Suppressor macrophage treated with lipopolysaccharide for 4 hours (primary cell): ENCODE measurements around the gene FOCAD.

ENCODE experiments used
- DNase-seq: peaks from one replicate; pipeline ENCODE4 v3.0.0-alpha.2; 2020

The FOCAD gene

DNA sequence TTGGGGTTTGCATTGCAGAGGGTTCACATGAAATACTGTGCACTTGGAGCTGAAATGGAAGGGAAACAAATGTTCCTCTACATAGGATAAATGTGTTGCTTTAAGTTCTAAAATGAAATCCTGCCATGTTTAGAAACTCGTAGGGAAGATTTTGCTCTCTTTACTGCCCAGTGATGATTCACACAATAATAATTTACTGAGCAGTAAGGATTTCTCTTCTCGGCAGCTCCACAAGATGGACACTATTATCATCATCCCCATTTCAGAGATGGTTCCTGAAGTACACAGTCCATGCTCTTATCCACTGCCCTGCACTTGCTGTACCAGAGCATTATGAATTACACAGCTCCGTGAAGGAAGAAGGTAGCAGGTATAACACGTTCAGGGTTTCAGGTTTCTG lies 343.2 kb downstream of the FOCAD start:
- no peak for DNase-seq

DNA sequence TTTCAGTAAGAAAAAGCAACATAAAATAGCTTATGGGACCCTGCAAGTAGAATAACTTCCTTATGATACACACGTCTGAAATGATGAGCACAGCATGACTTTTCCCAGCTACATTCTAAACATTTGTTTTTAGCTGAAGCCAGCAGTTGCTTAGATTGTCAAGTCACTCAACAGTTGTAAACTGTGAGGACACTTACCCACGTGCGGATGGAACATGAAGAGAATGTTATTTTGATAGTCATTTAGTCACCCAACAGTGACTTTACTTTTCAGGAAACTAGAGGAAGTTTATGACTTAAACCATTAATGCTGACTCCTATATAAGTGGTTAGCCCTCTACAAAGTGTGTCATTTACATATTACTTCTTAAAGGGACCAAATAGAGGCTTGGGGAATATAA lies 344.4 kb downstream of the FOCAD start:
- peak; percentile 89 for DNase-seq

DNA sequence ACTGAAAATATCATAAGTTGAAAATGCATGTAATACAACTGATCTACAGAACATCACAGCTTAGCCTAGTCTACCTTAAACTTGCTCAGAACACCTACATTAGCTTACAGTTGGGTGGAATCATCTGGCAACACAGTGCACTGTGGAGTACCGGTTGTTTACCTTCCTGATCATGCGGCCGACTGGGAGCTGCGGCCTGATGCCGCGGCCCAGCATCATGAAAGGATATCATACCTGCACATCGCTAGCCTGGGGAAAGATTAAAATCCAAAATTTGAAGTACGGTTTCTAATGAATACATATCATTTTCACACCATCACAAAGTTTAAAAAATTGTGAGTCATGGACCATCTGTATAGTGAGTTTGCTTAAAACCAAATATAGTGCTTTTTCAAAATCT lies 345.6 kb downstream of the FOCAD start:
- no peak for DNase-seq

DNA sequence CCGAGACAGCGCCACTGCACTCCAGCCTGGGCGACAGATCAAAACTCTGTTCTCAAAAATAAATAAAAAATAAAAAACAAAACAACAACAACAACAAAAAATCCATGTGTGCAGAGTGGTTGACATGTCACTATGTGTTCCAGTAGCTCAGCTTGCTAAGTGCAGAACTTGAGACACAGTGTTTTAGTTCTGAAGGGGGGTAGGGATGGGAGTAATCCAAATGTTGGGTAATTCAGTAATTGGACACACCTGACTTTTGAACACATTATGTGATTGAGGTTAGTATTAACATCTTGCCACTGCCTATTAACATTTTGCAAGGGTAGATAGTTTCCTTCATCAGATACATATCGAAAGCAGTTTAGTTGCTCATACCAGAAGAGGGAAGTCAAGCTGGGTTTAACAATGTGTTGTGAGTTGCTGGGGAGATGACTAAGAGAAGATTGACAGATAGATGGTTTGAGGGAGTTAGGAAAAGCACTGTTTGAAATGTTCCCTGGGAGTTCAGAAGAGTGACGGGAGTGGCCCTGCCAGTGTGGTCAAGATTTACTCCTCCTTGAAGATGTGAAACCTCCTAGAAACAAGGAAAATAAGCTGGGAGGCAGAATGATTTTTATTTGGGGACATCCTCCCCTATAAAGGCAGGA lies 346.5 kb downstream of the FOCAD start:
- DNase-seq, result peak; percentile 91

DNA sequence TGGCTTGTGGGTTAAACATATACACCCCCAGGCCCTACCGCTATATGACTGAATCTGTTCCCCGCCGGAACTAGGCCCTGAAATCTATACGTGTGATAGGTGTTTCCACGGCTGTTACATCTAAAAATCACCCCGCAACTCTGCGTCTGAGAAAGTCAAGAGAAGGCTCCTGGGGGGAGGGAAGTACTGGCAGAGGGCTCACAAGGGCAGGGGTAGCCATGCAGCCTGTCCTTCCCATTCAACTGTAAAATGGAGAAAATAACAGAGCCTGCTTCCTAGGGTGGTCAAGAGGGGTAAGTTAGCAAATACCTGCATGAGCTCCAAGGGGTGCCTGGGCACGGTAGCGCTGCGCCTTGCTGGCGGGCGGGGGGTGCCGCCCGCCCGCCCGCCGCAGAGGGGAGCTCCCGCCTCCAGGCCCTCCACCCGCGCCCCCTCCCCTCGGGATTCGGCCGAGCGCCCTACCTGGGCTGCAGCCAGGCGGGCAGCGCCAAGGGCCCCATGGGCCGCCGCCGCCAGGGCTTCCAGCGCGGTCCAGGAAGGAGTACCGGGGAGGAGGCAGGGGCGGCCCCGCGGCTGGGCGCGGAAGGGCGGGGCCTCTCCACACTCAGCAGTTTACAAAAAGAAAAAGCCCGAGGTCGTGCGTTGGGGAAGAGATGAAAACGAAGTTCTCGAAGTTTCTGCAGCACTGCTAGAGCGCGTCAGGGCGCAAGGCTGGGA lies 347.2 kb downstream of the FOCAD start, which contains the start of gene HACD4:
TSS of gene HACD4 (minus strand) at position 550 of the 717 bp plus-strand sequence. CDS start at position 500, 50 bp downstream.
- DNase-seq, result peak; percentile 69

DNA sequence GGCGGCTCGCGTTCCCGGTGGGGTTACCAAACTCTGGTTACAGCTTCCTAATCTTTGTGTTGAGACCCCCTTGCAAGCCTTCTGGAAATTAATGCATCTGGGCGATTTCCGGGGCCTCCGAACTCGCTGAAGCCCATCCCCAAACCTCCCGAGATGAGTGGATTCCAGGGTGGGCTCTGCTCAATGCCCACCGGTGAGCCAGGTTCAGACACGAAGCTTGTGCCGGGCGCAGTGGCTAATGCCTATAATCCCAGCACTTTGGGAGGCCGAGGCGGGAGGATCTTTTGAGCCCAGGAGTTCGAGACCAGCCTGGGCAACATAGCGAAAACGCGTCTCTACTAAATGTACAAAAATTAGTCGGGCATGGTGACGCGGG lies 347.7 kb downstream of the FOCAD start:
- DNase-seq, result no peak

DNA sequence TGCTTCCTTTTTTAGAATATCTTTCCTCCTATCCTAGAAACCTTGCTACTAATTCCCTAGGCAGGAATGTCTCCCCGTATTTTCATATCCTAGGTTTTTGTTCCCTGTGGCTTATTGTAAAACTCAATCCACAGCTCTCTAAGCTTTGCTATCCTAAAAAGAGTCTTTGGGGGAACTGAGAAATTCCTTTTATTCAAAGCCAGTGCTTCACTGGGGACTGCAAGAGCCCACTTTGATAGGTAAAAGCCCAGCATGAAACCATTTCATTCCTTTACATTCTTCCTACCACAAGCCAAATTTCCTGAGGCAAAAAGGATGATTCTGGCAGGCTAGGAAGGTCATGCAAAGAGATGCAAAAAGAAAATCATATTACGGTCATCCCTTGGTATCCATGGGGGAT lies 353.2 kb downstream of the FOCAD start:
- no peak for DNase-seq

DNA sequence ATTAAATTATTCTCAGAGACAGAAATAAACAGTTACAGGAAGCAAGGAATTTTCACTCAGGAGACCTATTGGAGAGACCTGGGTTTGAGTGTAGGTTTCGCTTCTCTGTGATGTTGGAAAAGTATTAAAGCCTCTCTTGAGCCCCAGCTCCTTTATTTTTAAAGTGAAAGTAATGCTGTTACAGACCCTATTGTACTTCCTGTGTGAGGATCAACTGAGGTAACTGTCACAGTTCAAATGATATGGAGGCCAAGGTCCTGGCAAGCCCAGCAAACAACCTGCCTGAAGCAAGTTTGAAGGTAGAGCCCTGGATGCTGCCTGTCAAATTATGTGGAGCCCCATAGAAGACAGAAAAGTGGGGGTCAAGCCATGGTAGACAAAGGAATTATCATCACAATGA lies 355.2 kb downstream of the FOCAD start:
- no peak for DNase-seq

DNA sequence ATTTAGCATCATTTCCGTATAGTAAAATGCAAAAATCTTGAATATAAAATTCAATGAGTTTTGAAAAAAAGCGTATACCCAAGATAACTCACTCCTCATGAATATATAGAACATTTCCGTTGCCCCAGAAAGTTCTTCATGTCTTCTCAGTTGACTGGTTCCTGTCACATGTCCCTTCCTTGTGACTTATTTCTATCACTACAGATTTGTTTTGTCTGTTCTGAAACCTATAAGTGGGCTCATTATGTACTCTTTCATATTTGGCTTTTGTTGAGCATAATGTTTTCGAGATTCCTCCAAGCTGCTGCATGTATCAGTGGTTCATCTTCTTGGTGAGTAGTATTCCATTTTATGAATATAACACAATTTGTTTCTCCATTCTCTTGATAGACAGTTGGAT lies 358.4 kb downstream of the FOCAD start:
- no peak for DNase-seq

DNA sequence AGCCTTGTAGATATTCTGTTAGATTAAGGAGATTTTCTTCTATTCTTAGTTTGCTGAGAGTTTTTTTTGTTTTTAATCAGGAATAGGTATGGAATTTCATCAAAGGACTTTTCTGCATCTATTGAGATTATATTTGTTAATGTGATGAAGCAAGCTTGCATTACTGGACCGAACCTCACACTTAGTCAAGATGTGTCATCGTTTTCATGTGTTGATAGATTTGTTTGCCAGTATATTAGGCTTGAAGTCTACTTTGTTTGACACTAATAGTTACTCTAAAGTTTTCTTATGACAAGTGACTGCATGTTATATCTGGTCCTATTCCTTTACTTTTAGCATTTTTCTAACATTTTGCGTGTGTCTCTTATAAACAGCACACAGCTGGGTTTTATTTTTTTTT lies 359.8 kb downstream of the FOCAD start:
- no peak for DNase-seq
